Non-pigmented ciliary epithelial cell (primary cell): Measurements from ENCODE around the gene WWOX.

Experiments used
- DNase-seq: peaks from one replicate; pipeline ENCODE4 v3.0.0-alpha.2; 2010; ENCODE audit warnings: low read depth

The WWOX gene

DNA sequence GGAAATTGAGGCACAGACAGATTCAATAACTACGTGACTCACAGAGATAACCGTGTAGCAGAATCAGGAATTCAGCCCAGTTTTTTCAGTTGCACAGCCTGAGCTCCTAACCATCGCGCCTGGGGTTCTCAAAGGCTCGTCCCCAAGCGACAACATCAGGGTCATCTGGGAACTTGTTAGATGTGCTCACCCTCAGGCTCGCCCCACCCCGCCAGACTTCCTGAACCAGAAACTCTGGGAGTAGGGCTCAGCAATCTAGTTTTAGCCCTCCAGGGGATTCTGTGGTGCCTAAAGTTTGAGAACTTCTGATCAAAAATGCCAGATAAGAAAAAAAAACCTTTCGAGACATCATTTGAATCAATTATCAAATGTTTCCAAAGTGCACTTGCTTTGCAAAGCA lies 559.8 kb downstream of the WWOX start:
- DNase-seq: no peak

- no peak for DNase-seq
These were observed 560.3 kb downstream of the WWOX start for GRCh38 chr16:78659668-78660217.

GRCh38 chr16:78660795-78661194 lies 561.3 kb downstream of the WWOX start:
- no peak for DNase-seq

GRCh38 chr16:78663690-78664089 lies 564.2 kb downstream of the WWOX start:
- no peak for DNase-seq

DNA sequence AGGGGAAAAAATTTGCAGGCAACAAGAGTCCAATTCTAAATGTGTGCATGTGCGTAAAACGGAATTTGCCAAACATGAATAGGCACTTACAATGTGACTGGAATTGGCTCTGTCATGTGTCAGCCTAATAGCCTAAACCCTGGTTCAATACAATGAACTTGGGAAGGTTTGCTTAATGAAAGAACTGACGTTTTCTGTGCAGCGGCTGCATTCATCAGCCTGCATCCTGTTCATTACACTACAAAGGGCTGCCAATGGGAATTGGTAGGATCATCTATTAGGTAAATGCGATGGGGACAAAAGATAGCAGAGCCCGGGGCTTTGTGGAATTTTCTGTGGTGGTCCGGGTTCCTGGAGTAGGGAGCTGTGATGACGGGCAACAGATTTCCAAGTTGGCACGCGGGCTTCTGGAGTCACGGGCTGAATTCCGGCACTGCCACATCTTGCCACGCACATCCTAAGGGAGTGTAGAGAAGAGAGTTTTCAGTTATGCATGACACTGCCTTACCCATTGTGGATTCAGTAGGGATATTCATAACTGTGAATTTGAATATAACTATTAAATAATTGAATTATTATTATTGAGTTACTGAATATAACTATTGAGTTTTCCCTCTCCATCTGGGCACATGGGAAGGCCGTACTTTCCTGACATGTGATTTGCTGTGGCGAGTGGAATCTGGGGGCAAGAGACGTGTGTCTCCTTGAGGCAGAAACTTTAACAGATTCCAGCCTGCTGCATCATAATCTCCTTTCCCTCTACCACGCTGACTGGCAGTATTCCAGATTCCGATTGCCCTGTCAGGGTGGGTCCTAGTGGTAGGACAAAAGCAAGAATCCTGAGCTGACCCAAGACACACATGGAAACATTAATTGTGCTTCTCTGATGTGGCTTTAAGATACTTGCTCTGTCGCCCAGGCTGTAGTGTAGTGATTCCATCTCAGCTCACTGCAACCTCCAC lies 565.6 kb downstream of the WWOX start:
- no peak for DNase-seq

DNA sequence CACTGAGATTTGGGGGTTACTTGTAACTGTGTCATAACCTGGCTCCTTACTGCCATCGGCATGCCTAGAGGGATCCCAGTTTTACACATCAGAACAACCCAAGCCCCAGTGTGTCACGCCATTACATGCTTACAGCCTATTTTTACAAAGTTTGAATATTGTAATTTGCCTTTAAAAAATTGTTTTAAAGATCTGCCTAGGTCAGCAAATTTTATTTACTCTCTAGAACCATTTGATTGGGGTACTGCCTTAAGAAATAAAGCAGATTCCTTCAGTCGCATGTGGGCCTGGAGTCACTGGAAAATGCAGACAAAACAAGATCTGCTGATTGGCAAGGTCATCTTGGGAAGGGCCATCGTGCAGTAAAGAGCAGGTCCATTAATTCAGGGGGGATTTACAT lies 566.9 kb downstream of the WWOX start:
- no peak for DNase-seq

- DNase-seq: no peak
These were observed 568.2 kb downstream of the WWOX start for GRCh38 chr16:78667675-78668074.

DNA sequence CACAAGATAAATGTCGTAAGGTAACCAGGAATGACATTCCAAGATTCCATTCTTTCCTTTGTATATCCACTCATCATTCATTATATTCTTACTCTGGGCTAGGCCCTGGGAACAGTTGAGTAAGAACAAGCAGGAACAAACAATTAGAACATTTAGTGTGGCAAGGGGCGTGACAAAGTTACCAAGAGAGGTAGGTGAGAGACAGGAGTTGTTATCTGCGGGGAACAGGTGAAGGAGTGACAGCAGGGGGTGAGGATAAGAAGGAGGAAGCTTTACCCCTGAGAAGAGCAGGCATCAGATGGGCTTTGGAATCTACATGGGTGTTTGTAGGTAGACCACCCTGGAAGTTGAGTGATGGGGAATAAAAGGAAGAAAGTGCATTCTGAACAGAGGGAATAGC lies 568.9 kb downstream of the WWOX start:
- no peak for DNase-seq

- DNase-seq: no peak
These were observed 570.5 kb downstream of the WWOX start for GRCh38 chr16:78669994-78670393.

- DNase-seq: no peak
These were observed 573.5 kb downstream of the WWOX start for GRCh38 chr16:78672779-78673556.

- no peak for DNase-seq
These were observed 574.4 kb downstream of the WWOX start for GRCh38 chr16:78673884-78674283.

DNA sequence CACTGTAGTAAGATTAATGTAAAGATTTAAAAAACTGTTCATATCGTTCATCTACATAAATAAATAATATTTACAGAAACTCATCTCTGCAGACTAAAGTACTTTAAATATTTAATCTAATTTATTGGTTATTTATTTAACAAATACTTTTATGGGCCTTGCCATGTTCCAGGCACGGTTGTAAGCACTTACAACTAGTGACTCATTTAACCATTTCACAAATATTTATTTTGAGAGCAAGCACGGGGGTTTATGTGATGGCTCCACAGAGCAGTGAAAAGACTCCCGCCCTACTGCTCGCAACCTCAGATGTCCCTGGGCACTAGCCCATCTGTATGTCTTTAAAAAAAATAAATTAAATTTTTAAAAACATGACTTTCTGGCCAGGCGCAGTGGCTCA lies 575.9 kb downstream of the WWOX start:
- DNase-seq: no peak

- no peak for DNase-seq
These were observed 576.7 kb downstream of the WWOX start for GRCh38 chr16:78675951-78676792.

DNA sequence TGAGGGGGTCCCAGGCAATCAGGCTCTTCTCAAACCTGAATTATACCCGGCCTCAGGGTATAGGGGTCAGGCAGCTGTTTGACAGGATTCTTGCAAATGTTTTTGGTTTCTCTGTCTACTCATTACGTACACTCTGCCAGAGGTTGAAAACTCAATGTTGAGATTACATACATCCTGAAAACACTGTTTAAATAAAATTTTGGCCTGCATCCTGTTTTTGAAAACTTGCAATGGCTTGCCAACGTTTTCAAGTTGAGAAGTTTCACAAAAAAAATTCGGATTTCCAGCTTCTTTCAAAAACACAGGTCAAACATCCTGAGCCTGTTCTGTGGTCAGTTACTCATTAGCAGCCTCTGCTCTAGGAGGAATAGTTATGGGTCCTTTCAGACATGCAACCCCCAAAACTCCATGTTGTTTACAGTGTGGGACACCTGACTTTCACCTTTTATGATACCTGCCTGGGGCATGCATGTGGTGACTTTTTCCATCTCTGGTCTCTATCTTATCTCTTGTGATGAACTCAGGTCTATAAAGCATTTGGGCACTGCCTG lies 577.8 kb downstream of the WWOX start:
- DNase-seq: no peak

GRCh38 chr16:78679546-78679945 lies 580.1 kb downstream of the WWOX start:
- no peak for DNase-seq

DNA sequence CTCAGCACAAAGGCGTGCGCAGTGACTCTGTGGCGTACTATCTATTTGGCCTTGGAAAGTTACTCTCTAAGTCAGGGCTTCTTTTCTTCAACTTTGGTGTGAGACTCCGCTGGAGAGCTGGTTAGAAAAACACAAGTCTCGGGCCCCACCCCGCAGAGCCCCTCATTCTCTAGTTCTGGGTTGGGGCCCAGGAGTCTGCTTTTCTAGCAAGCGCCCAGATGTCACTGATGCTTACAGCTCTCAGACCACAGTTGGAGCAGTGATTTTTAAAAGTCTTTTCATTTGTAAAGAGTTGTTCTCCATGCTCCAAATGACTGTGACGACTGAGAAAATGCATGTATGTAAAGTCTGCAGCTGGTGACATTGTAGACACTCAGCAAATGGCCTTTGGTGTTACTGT lies 582.3 kb downstream of the WWOX start:
- no peak for DNase-seq

DNA sequence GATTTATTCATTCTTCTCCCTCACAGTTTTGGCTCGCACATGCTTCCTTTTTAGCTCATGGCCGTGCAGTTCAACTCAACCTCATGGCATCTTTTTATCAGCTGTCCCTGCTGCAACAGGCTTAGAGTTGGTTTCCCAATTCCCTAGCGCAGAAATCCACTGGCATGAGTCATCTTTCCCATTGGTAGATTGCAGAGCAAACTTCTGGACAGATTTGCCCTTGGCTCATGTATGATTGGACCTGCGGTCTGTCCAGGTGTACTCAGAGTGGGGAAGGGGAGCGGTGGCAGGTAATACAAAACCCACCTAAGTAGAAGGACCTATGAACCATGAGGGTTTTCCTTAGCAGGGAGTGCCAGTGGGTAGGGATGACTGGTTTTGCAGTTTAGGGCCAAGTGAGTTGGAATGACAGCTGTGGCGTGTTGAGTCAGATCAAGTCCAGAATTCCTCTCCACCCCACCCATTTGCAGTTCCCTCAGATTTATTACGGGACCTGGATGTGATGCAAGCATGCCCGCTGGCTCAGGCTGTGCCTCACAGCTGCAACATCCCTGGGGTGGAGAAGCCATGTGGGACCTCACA lies 584.7 kb downstream of the WWOX start:
- peak; percentile 6 for DNase-seq

- no peak for DNase-seq
These were observed 585.4 kb downstream of the WWOX start for GRCh38 chr16:78684655-78685375.

GRCh38 chr16:78686601-78687000 lies 587.1 kb downstream of the WWOX start:
- DNase-seq: no peak

GRCh38 chr16:78689028-78689427 lies 589.6 kb downstream of the WWOX start:
- DNase-seq: no peak

GRCh38 chr16:78689536-78689935 lies 590.1 kb downstream of the WWOX start:
- no peak for DNase-seq
